Activated T-cell treated with anti-CD3 and anti-CD28 coated beads, Interleukin-2, amount 50 U/mL, for 4 hours (primary cell): Measurements from ENCODE around the gene ZNF526. TPM values are rescaled to one million over a fixed set of nuclear protein-coding genes. Genes with fewer than 3 reads are reported as not detected.

Experiments
- ATAC-seq, 2 donors: fragments of 200-7000 bp; cut with Tn5 transposase; one replicate each; pipeline ENCODE4 v1.10.0; 2021
- DNase-seq: peaks from one replicate; pipeline ENCODE4 v3.0.0-alpha.2; 2020
- H3K27me3 Mint-ChIP-seq: one replicate; pipeline ENCODE4 v1.8.0; 2021; ENCODE audit warnings: low read depth, mixed read lengths
- H3K36me3 Mint-ChIP-seq: one replicate; pipeline ENCODE4 v1.8.0; 2022; ENCODE audit warnings: mixed read lengths; ENCODE audit not compliant: insufficient read depth
- H3K4me1 Mint-ChIP-seq: one replicate; pipeline ENCODE4 v1.8.0; 2021; ENCODE audit warnings: low read depth, mixed read lengths
- H3K4me3 Mint-ChIP-seq: one replicate; pipeline ENCODE4 v1.8.0; 2021; ENCODE audit warnings: mild to moderate bottlenecking, moderate library complexity, mixed read lengths
- H3K9me3 Mint-ChIP-seq: one replicate; pipeline ENCODE4 v1.8.0; 2021; ENCODE audit warnings: mixed read lengths
- total RNA-seq, 3 donors: library from RNA; stranded (reverse); gene quantifications; one replicate each; pipeline ENCODE4 v1.2.1, GENCODE V29; 2021

Gene ZNF526
- total RNA-seq, 3 donors from 2014 or later = 17.2 to 19.4 (median 18.7) TPM

- H3K4me3 Mint-ChIP-seq = peak overlapping the region; percentile 57
- H3K9me3 Mint-ChIP-seq = no peaks in the 10 kb centered on the region
- H3K4me1 Mint-ChIP-seq = peaks cover 92% of the 10 kb centered on the region
- no peaks in the 10 kb centered on the region for H3K27me3 Mint-ChIP-seq
- peaks cover 43% of the 10 kb centered on the region for H3K36me3 Mint-ChIP-seq
- DNase-seq (no peak), ATAC-seq (no peak)
Measured at GRCh38 chr19:42202290-42202880, 17.7 kb upstream of the ZNF526 start.

GRCh38 chr19:42203700-42204099 is 16.4 kb upstream of the ZNF526 start:
- ATAC-seq (no peak), DNase-seq (no peak)
- peaks cover 94% of the 10 kb centered on the region for H3K4me1 Mint-ChIP-seq
- H3K4me3 Mint-ChIP-seq = no peak overlapping the region
- H3K9me3 Mint-ChIP-seq = no peaks in the 10 kb centered on the region
- no peaks in the 10 kb centered on the region for H3K27me3 Mint-ChIP-seq
- H3K36me3 Mint-ChIP-seq = peaks cover 48% of the 10 kb centered on the region

DNA sequence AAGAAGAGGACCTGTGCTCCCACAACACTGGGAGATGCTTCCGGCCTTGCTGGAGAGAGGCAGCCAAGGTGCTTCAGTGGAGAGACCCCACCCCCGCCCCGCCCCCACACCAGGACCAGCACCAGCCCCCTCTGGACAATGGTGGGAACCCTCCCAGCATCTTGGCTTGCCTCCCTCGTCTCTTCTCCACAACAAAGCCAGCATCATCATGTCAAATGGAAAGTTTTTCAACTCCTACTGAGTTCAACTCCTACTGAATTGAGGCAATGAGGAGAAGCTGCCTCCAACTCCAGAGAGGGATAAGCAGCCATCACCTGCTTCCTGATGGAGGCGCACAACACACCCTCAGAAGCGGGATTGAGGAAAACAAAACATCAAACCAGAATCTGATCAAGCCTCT is 15.4 kb upstream of the ZNF526 start:
- Mint-ChIP-seq H3K36me3 (peaks cover 51% of the 10 kb centered on the region), H3K4me3 (no peak overlapping the region), H3K4me1 (peaks cover 88% of the 10 kb centered on the region), H3K27me3 (no peaks in the 10 kb centered on the region), H3K9me3 (no peaks in the 10 kb centered on the region)
- DNase-seq (no peak), ATAC-seq (no peak)

GRCh38 chr19:42206871-42207755 is 13.0 kb upstream of the ZNF526 start:
- no peak for ATAC-seq
- Mint-ChIP-seq H3K4me3 (no peak overlapping the region), H3K9me3 (no peaks in the 10 kb centered on the region), H3K27me3 (no peaks in the 10 kb centered on the region), H3K36me3 (peaks cover 50% of the 10 kb centered on the region), H3K4me1 (peaks cover 70% of the 10 kb centered on the region)
- no peak for DNase-seq

DNA sequence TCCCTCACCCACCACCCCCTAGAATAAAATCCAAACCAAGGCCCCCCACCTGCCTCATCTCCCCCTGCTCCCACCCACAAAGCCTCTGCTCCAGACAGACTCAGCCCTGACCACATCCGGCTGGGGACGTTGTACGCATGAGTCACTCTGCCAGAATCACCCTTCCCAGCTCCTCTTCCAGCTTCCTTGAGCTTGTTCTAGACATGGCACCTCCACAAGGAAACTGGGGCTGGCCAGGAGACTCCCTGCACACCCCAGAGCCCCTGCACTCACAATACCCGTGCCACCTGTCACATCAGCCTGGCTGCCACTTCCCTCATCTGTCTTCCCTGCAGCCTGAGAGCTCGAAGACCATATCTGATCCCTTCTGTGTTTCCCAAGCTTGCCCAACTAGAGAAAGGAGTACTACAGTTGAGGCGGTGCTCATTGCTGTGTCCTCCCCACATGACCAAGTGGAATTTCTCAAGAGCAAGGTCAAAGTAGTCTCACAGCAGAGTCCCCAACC is 12.3 kb upstream of the ZNF526 start:
- no peaks in the 10 kb centered on the region for H3K9me3 Mint-ChIP-seq
- H3K4me1 Mint-ChIP-seq = peaks cover 70% of the 10 kb centered on the region
- DNase-seq (no peak), ATAC-seq (peak; percentile 38 to 58)
- H3K4me3 Mint-ChIP-seq = peak overlapping the region; percentile 48
- H3K27me3 Mint-ChIP-seq = no peaks in the 10 kb centered on the region
- H3K36me3 Mint-ChIP-seq = peaks cover 45% of the 10 kb centered on the region

GRCh38 chr19:42208612-42209011 is 11.5 kb upstream of the ZNF526 start:
- peaks cover 43% of the 10 kb centered on the region for H3K36me3 Mint-ChIP-seq
- H3K4me3 Mint-ChIP-seq = no peak overlapping the region
- H3K4me1 Mint-ChIP-seq = peaks cover 70% of the 10 kb centered on the region
- DNase-seq (no peak), ATAC-seq (no peak)
- H3K27me3 Mint-ChIP-seq = no peaks in the 10 kb centered on the region
- H3K9me3 Mint-ChIP-seq = no peaks in the 10 kb centered on the region

DNA sequence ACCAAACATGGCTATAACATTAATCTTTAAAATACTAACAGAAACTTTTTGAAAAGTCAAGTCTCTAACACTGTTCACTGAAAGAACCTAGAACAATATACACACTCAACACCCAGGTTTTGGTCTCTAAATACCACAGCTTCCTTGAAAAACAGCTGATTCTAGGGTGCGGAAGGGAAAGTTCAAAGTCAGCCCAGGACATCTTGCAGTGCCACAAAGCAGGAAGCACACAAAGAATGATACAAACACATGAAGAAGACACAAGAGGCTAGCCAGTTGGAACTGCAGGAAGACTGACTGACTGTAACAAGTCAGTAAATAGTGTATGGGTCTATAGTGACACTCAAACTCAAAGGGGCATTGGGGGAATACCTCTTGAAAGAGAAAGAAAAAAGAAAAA is 7.2 kb upstream of the ZNF526 start:
- H3K9me3 Mint-ChIP-seq = no peaks in the 10 kb centered on the region
- no peaks in the 10 kb centered on the region for H3K27me3 Mint-ChIP-seq
- DNase-seq = no peak
- H3K4me3 Mint-ChIP-seq = no peak overlapping the region
- ATAC-seq = no peak
- H3K36me3 Mint-ChIP-seq = peaks cover 34% of the 10 kb centered on the region
- H3K4me1 Mint-ChIP-seq = peaks cover 62% of the 10 kb centered on the region

GRCh38 chr19:42214810-42215485 is 5.2 kb upstream of the ZNF526 start:
- Mint-ChIP-seq H3K4me3 (peak overlapping the region; percentile 89), H3K36me3 (peaks cover 17% of the 10 kb centered on the region)
- no peak for ATAC-seq

GRCh38 chr19:42216653-42217519 is 3.2 kb upstream of the ZNF526 start:
- no peaks in the 10 kb centered on the region for H3K9me3 Mint-ChIP-seq

More at GRCh38 chr19:42214810-42215485, 5.2 kb upstream of the ZNF526 start:
- H3K27me3 Mint-ChIP-seq = no peaks in the 10 kb centered on the region
- H3K4me1 Mint-ChIP-seq = peaks cover 68% of the 10 kb centered on the region
- no peaks in the 10 kb centered on the region for H3K9me3 Mint-ChIP-seq
- no peak for DNase-seq

DNA sequence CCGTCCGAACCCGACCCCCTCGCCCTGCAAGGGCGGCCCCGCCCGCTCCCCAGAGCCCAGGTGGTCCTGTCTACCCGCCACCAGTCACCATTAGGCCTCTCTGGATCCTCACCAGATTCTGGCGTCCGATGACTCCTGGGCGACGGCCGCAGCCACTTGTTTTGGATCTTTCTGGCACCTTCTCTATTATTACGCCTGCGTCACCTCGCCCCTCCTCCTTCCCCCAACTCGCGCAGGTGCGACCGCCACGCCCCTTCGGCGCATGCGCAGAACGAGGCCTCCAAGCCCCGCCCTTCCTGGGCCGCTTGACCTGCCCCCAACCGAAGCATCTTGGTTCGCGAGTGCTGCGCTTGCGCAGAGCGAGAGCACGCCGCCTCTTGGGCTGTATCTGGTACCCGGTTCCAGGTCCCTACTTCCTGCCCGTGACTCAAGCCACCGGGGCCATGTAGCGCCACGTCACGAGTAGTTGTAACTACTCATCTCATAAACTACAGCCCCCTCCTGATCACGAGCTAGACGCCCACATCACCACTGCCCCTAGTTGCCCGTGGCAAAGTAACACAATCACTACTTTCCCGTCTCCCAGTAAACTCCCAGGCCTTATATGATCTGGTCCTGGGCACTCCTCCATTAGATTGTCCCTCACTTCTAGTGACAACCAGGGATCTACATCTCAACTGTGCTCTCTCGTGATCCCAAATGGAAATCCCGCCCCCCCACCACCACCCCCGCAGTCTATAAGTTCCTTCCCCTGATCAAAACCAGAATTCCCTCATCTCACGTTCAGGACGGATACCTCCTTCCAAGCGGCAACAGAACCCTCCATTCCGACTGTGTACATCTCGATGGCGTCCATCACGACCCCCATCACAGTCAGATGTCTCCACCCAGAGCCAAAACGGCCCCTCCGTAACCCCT is 2.3 kb upstream of the ZNF526 start, which contains the start of gene DEDD2:
DEDD2 (minus strand) TSS at position 158 of the 918 bp plus-strand sequence. CDS start 670 bp downstream, outside the sequence.
- Mint-ChIP-seq H3K36me3 (peaks cover 19% of the 10 kb centered on the region), H3K4me1 (peaks cover 76% of the 10 kb centered on the region), H3K27me3 (no peaks in the 10 kb centered on the region), H3K4me3 (peak within 1 kb of the TSS; percentile 89), H3K9me3 (no peaks in the 10 kb centered on the region)
- DNase-seq (peak; percentile 100), ATAC-seq (peak; percentile 76 to 77)

More at GRCh38 chr19:42216653-42217519, 3.2 kb upstream of the ZNF526 start:
- H3K27me3 Mint-ChIP-seq = no peaks in the 10 kb centered on the region
- peak overlapping the region; percentile 89 for H3K4me3 Mint-ChIP-seq
- peaks cover 15% of the 10 kb centered on the region for H3K36me3 Mint-ChIP-seq
- ATAC-seq (peak; percentile 1 to 3), DNase-seq (no peak)
- peaks cover 77% of the 10 kb centered on the region for H3K4me1 Mint-ChIP-seq

GRCh38 chr19:42220751-42221097 is 612 bp downstream of the ZNF526 start:
- peaks cover 20% of the 10 kb centered on the region for H3K36me3 Mint-ChIP-seq
- DNase-seq (no peak), ATAC-seq (no peak)
- H3K4me3 Mint-ChIP-seq = peak overlapping the region; percentile 94
- peaks cover 50% of the 10 kb centered on the region for H3K4me1 Mint-ChIP-seq
- H3K27me3 Mint-ChIP-seq = no peaks in the 10 kb centered on the region
- H3K9me3 Mint-ChIP-seq = no peaks in the 10 kb centered on the region

DNA sequence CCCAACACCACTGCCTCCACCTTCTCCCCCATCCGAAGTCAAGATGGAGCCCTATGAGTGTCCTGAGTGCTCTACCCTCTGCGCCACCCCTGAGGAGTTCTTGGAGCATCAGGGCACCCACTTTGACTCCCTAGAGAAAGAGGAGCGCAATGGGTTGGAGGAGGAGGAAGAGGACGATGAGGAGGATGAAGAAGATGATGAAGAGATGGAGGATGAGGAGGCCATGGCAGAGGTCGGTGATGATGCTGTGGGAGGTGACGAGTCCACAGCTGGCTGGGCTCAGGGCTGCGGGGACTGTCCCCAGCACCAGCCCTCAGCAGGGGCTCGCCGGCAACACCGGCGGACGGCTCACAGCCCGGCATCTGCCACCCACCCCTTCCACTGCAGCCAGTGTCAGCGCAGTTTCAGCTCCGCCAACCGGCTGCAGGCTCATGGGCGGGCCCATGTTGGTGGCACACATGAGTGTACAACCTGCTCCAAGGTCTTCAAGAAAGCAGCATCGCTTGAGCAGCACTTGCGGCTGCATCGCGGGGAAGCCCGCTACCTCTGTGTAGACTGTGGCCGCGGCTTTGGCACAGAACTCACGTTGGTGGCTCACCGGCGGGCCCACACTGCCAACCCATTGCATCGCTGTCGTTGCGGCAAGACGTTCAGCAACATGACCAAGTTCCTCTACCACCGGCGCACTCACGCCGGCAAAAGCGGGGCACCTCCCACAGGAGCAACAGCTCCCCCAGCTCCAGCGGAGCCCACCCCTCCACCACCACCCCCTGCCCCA is 5.0 kb downstream of the ZNF526 start:
- DNase-seq = no peak
- Mint-ChIP-seq H3K4me3 (no peak overlapping the region), H3K9me3 (no peaks in the 10 kb centered on the region), H3K36me3 (peaks cover 34% of the 10 kb centered on the region), H3K27me3 (no peaks in the 10 kb centered on the region), H3K4me1 (peaks cover 24% of the 10 kb centered on the region)
- no peak for ATAC-seq
